Stomach (tissue), 9 donors: ENCODE results near the gene GPC6. TPM values are rescaled to one million over a fixed set of nuclear protein-coding genes. Genes with fewer than 3 reads are reported as not detected.

Experiments
- DNase-seq, 2 donors: peaks; one replicate each; pipeline versions ENCODE4 v3.0.0 to v3.0.0-alpha.2; 2013 to 2019
- H3K27ac ChIP-seq, 5 donors: fragments of 200-600 bp in 4 of 5; sonication (generic) in 4 of 5; one replicate each; pipeline ENCODE4 v1.5.1; 2013 to 2019; ENCODE audit warnings: mild to moderate bottlenecking in 1 of 5, moderate library complexity in 1 of 5
- H3K27me3 ChIP-seq, 3 donors: fragments of 200-600 bp; sonication (generic); one replicate each; pipeline ENCODE4 v1.5.1; 2017 to 2019; ENCODE audit warnings: mixed run types in 1 of 3
- H3K36me3 ChIP-seq, 4 donors: fragments of 200-600 bp; sonication (generic); 1 replicate in 3 of 4; 2 replicates in 1 of 4; pipeline ENCODE4 v1.5.1; 2016 to 2019
- H3K4me1 ChIP-seq, 4 donors: fragments of 200-600 bp; sonication (generic); one replicate each; pipeline ENCODE4 v1.5.1; 2016 to 2019
- H3K4me3 ChIP-seq, 4 donors: fragments of 200-600 bp; sonication (generic) in 3 of 4; one replicate each; pipeline ENCODE4 v1.5.1; 2016 to 2019; ENCODE audit warnings: mild to moderate bottlenecking in 1 of 4
- H3K9me3 ChIP-seq, 4 donors: fragments of 200-600 bp; sonication (generic); one replicate each; pipeline ENCODE4 v1.5.1; 2016 to 2019
- CTCF ChIP-seq, 7 experiments: fragments of 450-650 bp in 4 of 7; fragments of 200-600 bp in 3 of 7; sonication (generic) in 3 of 7; IDR thresholded peaks; one replicate each; pipeline ENCODE4 v1.5.1; 2016 to 2019; ENCODE audit warnings: antibody characterized with exemption in 7 of 7, control low read depth in 2 of 7, mild to moderate bottlenecking in 1 of 7
- EP300 ChIP-seq: sonication (generic); formaldehyde crosslinking; IDR thresholded peaks from one replicate; pipeline ENCODE4 v1.6.1; 2017; ENCODE audit warnings: antibody characterized with exemption
- POLR2A ChIP-seq, 4 donors: fragments of 450-650 bp; IDR thresholded peaks; one replicate each; pipeline ENCODE4 v1.6.1; 2016; ENCODE audit warnings: antibody characterized with exemption in 4 of 4, control low read depth in 2 of 4, mild to moderate bottlenecking in 1 of 4, moderate library complexity in 1 of 4
- POLR2AphosphoS5 ChIP-seq, 3 donors: sonication (generic); formaldehyde crosslinking; IDR thresholded peaks; one replicate each; pipeline ENCODE4 v1.6.1; 2016; ENCODE audit warnings: antibody characterized with exemption in 3 of 3
- WGBS, 5 donors: extraction: QIAGEN DNeasy Blood & Tissue Kit in 3 of 5; methylation state at CpG; one replicate each; pipeline versions ENCODE4 v1.1.5 to v1.1.7; 2013 to 2018; 5-methylcytosine and 5-hydroxymethylcytosine counted together
- intact Hi-C: fragments of 100-400 bp; cut with DNase I; formaldehyde crosslinking; loops from one replicate; pipeline ENCODE4 v1.15.1; 2023; ENCODE audit warnings: low total_unique reads
- polyA plus RNA-seq, 3 donors: library from polyadenylated mRNA; stranded (reverse); fragments of 200-250 nt; gene quantifications; one replicate each; pipeline ENCODE4 v1.2.3, GENCODE V29; 2013
- total RNA-seq, 5 donors: library from RNA; depleted of rRNA; stranded (reverse); fragments of >200 nt; gene quantifications; one replicate each; pipeline versions ENCODE4 v1.1.0 to v1.2.3, GENCODE V29; 2014 to 2016
- donor health status: healthy with polysubstance abuse.
- donor health status: Bipolar disorder and iron deficiency.
- donor health status: healthy.

GPC6 gene
- total and polyA plus RNA-seq, 8 donors, result 0.70 to 52.7 (median 5.6) TPM

- H3K27ac ChIP-seq, result no peak overlapping the region
- H3K4me3 ChIP-seq, result no peak overlapping the region
- H3K4me1 ChIP-seq, result no peaks in the 10 kb centered on the region
- 93 to 94% (median 94%) methylated on average over 5 of the region's 5 CpGs for WGBS, 5 donors
- intact Hi-C loops, result no loop called here
- no peak for DNase-seq
- H3K36me3 ChIP-seq, result no peaks in the 10 kb centered on the region
- no peaks in the 10 kb centered on the region for H3K27me3 ChIP-seq
- TF ChIP-seq EP300 (no peak), POLR2AphosphoS5 (IDR thresholded peaks at IDR 0.05) (no peak), POLR2A (IDR thresholded peaks at IDR 0.05) (no peak), CTCF (IDR thresholded peaks at IDR 0.05) (no peak)
- H3K9me3 ChIP-seq, result peaks cover 0 to 3% (median 0%) of the 10 kb centered on the region in 4 donors
Measured at GRCh38 chr13:94007072-94007471, 780.5 kb downstream of the GPC6 start.

- Histone ChIP-seq H3K27ac (no peak overlapping the region), H3K9me3 (peaks cover 0 to 3% (median 0%) of the 10 kb centered on the region in 4 donors), H3K4me3 (no peak overlapping the region), H3K4me1 (no peaks in the 10 kb centered on the region), H3K36me3 (no peaks in the 10 kb centered on the region), H3K27me3 (no peaks in the 10 kb centered on the region)
- intact Hi-C loops, result no loop called here
- DNase-seq, result no peak
- no peak for TF ChIP-seq CTCF (IDR thresholded peaks at IDR 0.05)
- TF ChIP-seq EP300, result no peak
- no peak for TF ChIP-seq POLR2A (IDR thresholded peaks at IDR 0.05)
- no peak for TF ChIP-seq POLR2AphosphoS5 (IDR thresholded peaks at IDR 0.05)
- 68 to 83% (median 81%) methylated on average over 4 of the region's 4 CpGs for WGBS, 5 donors
Measured at GRCh38 chr13:94009701-94010100, 783.1 kb downstream of the GPC6 start.

- Histone ChIP-seq H3K27me3 (no peaks in the 10 kb centered on the region), H3K36me3 (no peaks in the 10 kb centered on the region), H3K4me3 (no peak overlapping the region), H3K4me1 (no peaks in the 10 kb centered on the region), H3K27ac (no peak overlapping the region), H3K9me3 (no peaks in the 10 kb centered on the region)
- 57 to 77% (median 72%) methylated on average over 2 of the region's 2 CpGs for WGBS, 5 donors
- intact Hi-C loops, result no loop called here
- TF ChIP-seq CTCF (IDR thresholded peaks at IDR 0.05), result no peak
- no peak for TF ChIP-seq EP300
- no peak for TF ChIP-seq POLR2AphosphoS5 (IDR thresholded peaks at IDR 0.05)
- no peak for TF ChIP-seq POLR2A (IDR thresholded peaks at IDR 0.05)
- DNase-seq, result no peak
Measured at GRCh38 chr13:94014461-94014860, 787.9 kb downstream of the GPC6 start.

GRCh38 chr13:94020426-94020825, 793.8 kb downstream of the GPC6 start:
- no peaks in the 10 kb centered on the region for H3K36me3 ChIP-seq
- no peak for DNase-seq
- intact Hi-C loops, result no loop called here
- no peaks in the 10 kb centered on the region for H3K9me3 ChIP-seq
- H3K4me3 ChIP-seq, result no peak overlapping the region
- no peak overlapping the region for H3K27ac ChIP-seq
- no peaks in the 10 kb centered on the region for H3K4me1 ChIP-seq
- TF ChIP-seq CTCF (IDR thresholded peaks at IDR 0.05) (no peak), POLR2AphosphoS5 (IDR thresholded peaks at IDR 0.05) (no peak), POLR2A (IDR thresholded peaks at IDR 0.05) (no peak), EP300 (no peak)
- 72 to 87% (median 82%) methylated on average over 2 of the region's 2 CpGs for WGBS, 5 donors
- H3K27me3 ChIP-seq, result no peaks in the 10 kb centered on the region
